Measurements from ENCODE around the gene HLCS. TPM values are rescaled to one million over a fixed set of nuclear protein-coding genes. Genes with fewer than 3 reads are reported as not detected.

HLCS gene
- total and polyA plus RNA-seq, 10 of the 15 experiments (the other 5 are each of a cell fraction or from before 2014, with no cell fraction given), result 1.5 to 12.7 (median 9.6) TPM

- in situ Hi-C loops (cut with MboI), result no loop called here
- ChIA-PET CTCF (no interaction called here), RAD21 (ENCODE audit: unreplicated experiment) (no interaction called here), SMC1A (ENCODE audit: uncharacterized antibody, unreplicated experiment) (interaction anchor here (0.6 kb wide), 1 partner anchor 330 kb away, joined by 3 read pairs; no protein-coding TSS in a partner anchor), POLR2A (no interaction called here)
- intact Hi-C loops (cut with micrococcal nuclease; ENCODE audit: unreplicated experiment), result no loop called here
- no peaks in the 10 kb centered on the region for H3K36me3 ChIP-seq (ENCODE audit: control insufficient read depth in 2 of 2, insufficient read depth in 2 of 2, low read length in 1 of 2)
- H3K9ac ChIP-seq (ENCODE audit: control insufficient read depth, insufficient read depth, low read length), result no peak overlapping the region
- H3K79me2 ChIP-seq (ENCODE audit: control insufficient read depth, insufficient read depth, low read length), result no peaks in the 10 kb centered on the region
- TF ChIP-seq SUPT20H (IDR thresholded peaks at IDR 0.05; ENCODE audit: borderline replicate concordance, control insufficient read depth, low read depth, low read length), result no peak
- no peak for TF ChIP-seq EED (IDR thresholded peaks at IDR 0.05; ENCODE audit: low read depth)
- no peak for TF ChIP-seq ELK1 (IDR thresholded peaks at IDR 0.05; ENCODE audit: low read depth, low read length)
- TF ChIP-seq HCFC1 (IDR thresholded peaks at IDR 0.05; ENCODE audit: low read length), result no peak
- no peak for TF ChIP-seq CHD2 (IDR thresholded peaks at IDR 0.05; ENCODE audit: borderline replicate concordance, low read depth, low read length)
- no peak for TF ChIP-seq ZNF217 (IDR thresholded peaks at IDR 0.05)
- TF ChIP-seq CHD1 (IDR thresholded peaks at IDR 0.05; ENCODE audit: low read depth, low read length), result no peak
- no peak for TF ChIP-seq SPI1 (IDR thresholded peaks at IDR 0.05; ENCODE audit: borderline replicate concordance, insufficient read depth, low read depth, low read length)
- TF ChIP-seq POLR2AphosphoS5 (IDR thresholded peaks at IDR 0.05; ENCODE audit: low read length), result no peak
- no peak for TF ChIP-seq CEBPZ (IDR thresholded peaks at IDR 0.05; ENCODE audit: low read depth, low read length)
- no peak for TF ChIP-seq MXI1 (IDR thresholded peaks at IDR 0.05; ENCODE audit: low read depth, low read length)
- peaks cover 26 to 40% of the 10 kb centered on the region in 2 experiments for H3K27me3 ChIP-seq (replicated peaks in 1 of 2; ENCODE audit: control insufficient read depth in 2 of 2, insufficient read depth in 2 of 2, low read length in 1 of 2)
- H2AFZ ChIP-seq (ENCODE audit: control insufficient read depth, low read depth, low read length), result no peak overlapping the region
- no peak overlapping the region for H3K27ac ChIP-seq (ENCODE audit: control insufficient read depth, insufficient read depth)
- ATAC-seq (no peak), FAIRE-seq (no peak), DNase-seq (ENCODE audit: low read depth, low spot score) (no peak)
- WGBS (ENCODE audit: insufficient coverage, insufficient replicate concordance, low lambda C conversion rate, missing lambda C conversion rate), result 31% methylated on average over 32 of the region's 32 CpGs
- no TSS peak for BruUV-seq (replicated peaks)
- H4K20me1 ChIP-seq (ENCODE audit: control insufficient read depth, insufficient read depth), result no peaks in the 10 kb centered on the region
- H3K4me2 ChIP-seq (ENCODE audit: control insufficient read depth, insufficient read depth), result no peak overlapping the region
- H3K4me3 ChIP-seq, result no peak overlapping the region
- no peaks in the 10 kb centered on the region for H3K4me1 ChIP-seq (ENCODE audit: control insufficient read depth, insufficient read depth, low read length)
- no peaks in the 10 kb centered on the region for H3K9me3 ChIP-seq (replicated peaks; ENCODE audit: control insufficient read depth, insufficient read depth, low read length)
Measured at GRCh38 chr21:36706951-36707762, 259.3 kb downstream of the HLCS start.

Measured in GM12878 (cell line).